ENCODE data around the gene GALNTL6.

DNA sequence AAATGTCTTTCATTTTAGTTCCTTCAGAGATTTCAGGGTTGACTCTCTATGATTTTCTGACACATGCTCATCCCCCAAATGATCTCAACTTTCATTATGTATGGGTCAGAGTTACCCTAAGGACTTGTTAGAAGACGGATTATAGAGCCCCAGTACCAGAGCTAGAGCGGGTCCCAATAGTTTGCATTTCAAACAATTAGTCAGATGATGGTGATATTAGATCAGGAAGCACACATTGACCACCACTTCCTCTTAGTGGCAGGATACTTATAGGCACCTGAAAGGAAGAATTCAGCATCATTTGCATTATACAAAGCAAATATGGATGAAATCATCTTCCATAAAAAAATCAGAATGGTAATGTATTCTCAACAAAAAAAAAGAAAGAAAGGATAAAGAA is 106.1 kb downstream of the GALNTL6 start:
- TF ChIP-seq CTCF (IDR thresholded peaks at IDR 0.05) = no peak
- no peak for TF ChIP-seq POLR2A (IDR thresholded peaks at IDR 0.05)

Measured in testis (tissue), 2 donors.